GM18861 (cell line): ENCODE data around the gene LAX1.

Source experiments
- ATAC-seq: cut with Tn5 transposase; IDR thresholded peaks from one replicate; pipeline ENCODE4 v1.9.1; 2021; ENCODE audit not compliant: unreplicated experiment

The LAX1 gene

DNA sequence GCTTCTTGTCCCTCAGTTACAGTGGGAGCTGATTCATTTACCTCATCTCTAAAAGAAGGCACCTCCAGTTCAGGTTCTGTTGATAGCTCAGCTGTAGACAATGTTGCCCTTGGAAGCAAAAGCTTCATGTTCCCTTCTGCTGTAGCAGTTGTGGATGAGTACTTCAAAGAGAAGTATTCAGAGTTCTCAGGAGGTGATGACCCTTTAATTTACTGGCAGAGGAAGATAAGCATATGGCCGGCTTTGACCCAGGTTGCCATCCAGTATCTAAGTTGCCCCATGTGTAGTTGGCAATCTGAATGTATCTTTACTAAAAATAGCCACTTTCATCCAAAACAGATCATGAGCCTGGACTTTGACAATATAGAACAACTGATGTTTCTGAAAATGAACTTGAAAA, 35.0 kb downstream of the LAX1 start:
- ATAC-seq = no peak

DNA sequence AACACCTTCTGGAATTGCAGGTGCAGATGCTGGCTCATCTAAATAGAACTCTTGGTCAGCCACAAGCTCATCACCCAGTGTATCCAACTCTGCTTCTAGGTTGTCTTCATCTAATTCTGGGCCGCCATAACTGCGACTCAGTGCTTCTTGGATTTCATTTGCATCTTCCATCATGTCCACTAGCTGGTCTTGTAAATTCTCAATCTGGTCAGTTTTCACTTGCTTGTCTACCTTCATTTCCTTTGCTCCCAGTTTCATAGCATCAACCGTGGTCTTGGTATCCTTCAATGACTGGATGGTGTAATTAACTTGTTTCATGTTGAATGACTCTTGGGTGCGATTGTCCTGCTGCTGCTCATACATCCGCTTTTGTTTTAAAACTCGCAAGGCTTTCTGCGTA, 40.7 kb downstream of the LAX1 start:
- no peak for ATAC-seq

DNA sequence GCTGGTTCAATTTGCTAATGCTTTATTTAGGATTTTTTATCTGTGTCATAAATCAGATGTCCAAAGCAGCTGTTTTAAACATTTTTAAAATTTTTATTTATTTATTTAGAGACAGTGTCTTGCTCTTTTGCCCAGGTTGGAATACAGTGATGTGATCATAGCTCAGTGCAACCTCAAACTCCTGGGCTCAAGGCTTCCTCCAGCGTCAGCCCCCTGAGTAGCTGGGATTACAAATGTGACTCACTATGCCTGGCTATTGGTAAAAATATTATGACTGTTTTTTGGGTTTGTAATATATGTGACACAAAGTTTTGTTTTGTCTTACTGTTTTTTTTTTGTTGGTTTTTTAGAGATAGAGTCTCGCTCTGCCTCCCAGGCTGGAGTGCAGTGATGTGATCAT, 42.2 kb downstream of the LAX1 start:
- no peak for ATAC-seq

DNA sequence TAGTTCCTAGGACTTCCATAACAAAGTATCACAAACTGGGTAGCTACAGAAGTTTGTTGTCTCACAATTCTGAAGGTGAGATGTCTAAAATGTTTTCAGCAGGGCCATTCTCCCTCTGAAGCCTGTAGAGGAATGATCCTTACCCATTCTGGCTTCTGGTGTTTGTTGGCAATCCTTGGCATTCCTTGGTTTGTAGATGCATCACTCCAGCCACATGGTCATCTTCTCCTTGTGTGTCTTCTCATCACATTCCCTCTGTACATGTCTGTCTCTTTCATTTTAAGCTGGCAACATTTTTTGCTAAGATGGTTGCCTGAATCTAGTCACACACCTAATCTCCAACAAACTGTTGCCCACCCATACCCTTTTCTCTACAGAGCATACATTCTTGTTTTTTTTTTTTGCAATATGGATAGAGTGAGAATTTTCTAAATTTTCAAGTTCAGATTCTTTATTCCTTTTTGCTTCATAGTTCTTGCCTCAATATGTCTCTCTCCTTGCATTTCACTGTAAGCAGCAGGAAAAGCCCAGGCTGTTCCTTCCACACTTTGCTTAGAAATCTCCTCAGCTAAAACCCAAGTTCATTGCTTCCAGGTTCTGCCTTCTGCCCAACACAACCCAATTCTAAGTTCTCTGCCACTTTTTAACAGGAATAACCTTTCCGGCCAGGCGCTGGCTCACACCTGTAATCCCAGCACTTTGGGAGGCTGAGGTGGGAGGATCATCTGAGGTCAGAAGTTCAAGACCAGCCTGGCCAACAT, 48.8 kb downstream of the LAX1 start:
- ATAC-seq = no peak

DNA sequence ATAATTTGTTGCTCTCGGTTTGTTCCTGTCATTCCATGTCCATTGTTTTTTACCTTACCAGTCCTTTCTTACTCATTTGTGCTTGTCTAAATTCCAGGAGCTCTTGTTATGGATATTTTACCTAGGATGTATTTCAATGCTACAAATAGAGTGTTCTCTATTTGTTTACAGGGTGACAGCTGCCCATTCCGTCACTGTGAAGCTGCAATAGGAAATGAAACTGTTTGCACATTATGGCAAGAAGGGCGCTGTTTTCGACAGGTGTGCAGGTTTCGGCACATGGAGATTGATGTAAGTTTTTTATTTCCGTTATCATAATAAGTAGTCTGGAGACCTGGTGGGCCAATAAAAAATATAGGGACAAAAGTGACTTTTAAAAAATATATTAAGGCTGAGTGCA, 53.4 kb downstream of the LAX1 start:
- no peak for ATAC-seq

DNA sequence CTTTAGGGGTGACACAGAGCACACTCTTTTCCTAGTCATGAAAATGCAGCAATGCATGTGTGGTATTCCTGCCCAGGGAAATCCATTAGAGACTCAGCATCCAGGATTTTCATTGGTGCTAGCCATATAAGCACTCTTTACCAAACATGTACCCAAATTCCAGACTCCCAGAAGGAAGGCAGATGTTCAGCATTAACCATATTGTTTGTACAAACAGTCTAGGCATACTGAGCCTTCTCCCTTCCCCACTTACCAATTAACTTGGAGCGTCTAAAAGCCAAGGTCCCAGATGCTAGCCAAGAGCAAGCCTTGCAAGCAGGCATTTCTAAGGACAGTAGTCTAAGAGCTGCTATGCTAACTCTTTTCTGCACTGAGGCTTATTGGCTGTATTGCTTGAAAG, 58.3 kb downstream of the LAX1 start:
- ATAC-seq = no peak
